KMS-11 (cell line): ENCODE data around the gene SASH1.

ENCODE experiments used
- H2AFZ ChIP-seq: fragments of 200-600 bp; sonication (generic); 2 replicates; pipeline ENCODE4 v1.6.1; 2016; ENCODE audit warnings: antibody characterized with exemption, mixed run types, low read depth
- H3K27ac ChIP-seq: fragments of 200-600 bp; sonication (generic); 2 replicates; pipeline ENCODE4 v1.6.1; 2016; ENCODE audit warnings: mild to moderate bottlenecking, mixed run types
- H3K27me3 ChIP-seq: fragments of 200-600 bp; sonication (generic); 2 replicates; pipeline ENCODE4 v1.6.1; 2017; ENCODE audit warnings: mild to moderate bottlenecking, low read depth, mixed run types, moderate library complexity; ENCODE audit not compliant: insufficient read depth
- H3K36me3 ChIP-seq: fragments of 200-600 bp; sonication (generic); 2 replicates; pipeline ENCODE4 v1.6.1; 2017; ENCODE audit warnings: mild to moderate bottlenecking, mixed run types; ENCODE audit not compliant: insufficient read depth
- H3K4me1 ChIP-seq: fragments of 200-600 bp; sonication (generic); 2 replicates; pipeline ENCODE4 v1.6.1; 2016; ENCODE audit warnings: mild to moderate bottlenecking, low read depth, mixed run types; ENCODE audit not compliant: poor library complexity, severe bottlenecking
- H3K4me2 ChIP-seq: fragments of 200-600 bp; sonication (generic); 2 replicates; pipeline ENCODE4 v1.7.0; 2016; ENCODE audit warnings: mild to moderate bottlenecking, mixed run types
- H3K4me3 ChIP-seq: fragments of 200-600 bp; sonication (generic); IDR thresholded peaks from 2 replicates; pipeline ENCODE4 v1.6.1; 2017; ENCODE audit warnings: low read depth, low read length, mixed read lengths; ENCODE audit not compliant: insufficient read depth
- H3K79me2 ChIP-seq: fragments of 200-600 bp; sonication (generic); 2 replicates; pipeline ENCODE4 v1.6.1; 2016; ENCODE audit warnings: low read depth, mixed run types; ENCODE audit not compliant: insufficient read depth
- H3K9ac ChIP-seq: fragments of 200-600 bp; sonication (generic); 2 replicates; pipeline ENCODE4 v1.6.1; 2016; ENCODE audit warnings: mild to moderate bottlenecking, mixed run types
- H4K20me1 ChIP-seq: fragments of 200-600 bp; sonication (generic); 2 replicates; pipeline ENCODE4 v1.6.1; 2016; ENCODE audit warnings: mild to moderate bottlenecking, mixed run types; ENCODE audit not compliant: insufficient read depth
- TF ChIP-seq, protein P1 (sequence below): fragments of 200-600 bp; sonication (generic); conservative IDR thresholded peaks from 2 replicates; pipeline ENCODE4 v1.6.1; 2017; ENCODE audit warnings: low read depth, mild to moderate bottlenecking, antibody characterized with exemption, low read length, moderate library complexity, mixed read lengths

SASH1 gene

DNA sequence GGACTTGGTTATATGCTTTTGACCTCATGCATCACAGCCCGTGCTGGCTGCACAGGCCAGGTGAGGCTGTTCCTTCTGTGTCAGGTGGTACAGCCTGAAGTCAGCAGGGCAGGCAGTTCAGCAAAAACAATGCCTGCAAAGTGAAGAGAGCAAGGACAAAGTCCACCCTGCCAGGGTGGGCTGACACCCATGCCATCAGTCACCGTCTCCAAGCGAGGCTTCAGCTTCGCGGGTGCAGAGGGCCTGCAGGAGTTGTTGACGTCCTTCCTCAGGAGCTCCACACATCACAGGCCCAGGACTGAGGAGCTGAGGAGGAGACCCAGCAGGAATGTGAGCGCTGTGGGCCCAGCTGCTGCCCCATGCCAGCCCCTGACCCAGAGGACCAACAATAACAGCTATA is 111.3 kb downstream of the SASH1 start:
- H4K20me1 ChIP-seq, result no peaks in the 10 kb centered on the region
- H3K9ac ChIP-seq, result no peak overlapping the region
- no peaks in the 10 kb centered on the region for H3K79me2 ChIP-seq
- H3K27ac ChIP-seq, result no peak overlapping the region
- H2AFZ ChIP-seq, result no peak overlapping the region
- H3K4me1 ChIP-seq, result no peaks in the 10 kb centered on the region
- no peak overlapping the region for H3K4me2 ChIP-seq
- no peaks in the 10 kb centered on the region for H3K36me3 ChIP-seq
- TF ChIP-seq, protein P1, sequence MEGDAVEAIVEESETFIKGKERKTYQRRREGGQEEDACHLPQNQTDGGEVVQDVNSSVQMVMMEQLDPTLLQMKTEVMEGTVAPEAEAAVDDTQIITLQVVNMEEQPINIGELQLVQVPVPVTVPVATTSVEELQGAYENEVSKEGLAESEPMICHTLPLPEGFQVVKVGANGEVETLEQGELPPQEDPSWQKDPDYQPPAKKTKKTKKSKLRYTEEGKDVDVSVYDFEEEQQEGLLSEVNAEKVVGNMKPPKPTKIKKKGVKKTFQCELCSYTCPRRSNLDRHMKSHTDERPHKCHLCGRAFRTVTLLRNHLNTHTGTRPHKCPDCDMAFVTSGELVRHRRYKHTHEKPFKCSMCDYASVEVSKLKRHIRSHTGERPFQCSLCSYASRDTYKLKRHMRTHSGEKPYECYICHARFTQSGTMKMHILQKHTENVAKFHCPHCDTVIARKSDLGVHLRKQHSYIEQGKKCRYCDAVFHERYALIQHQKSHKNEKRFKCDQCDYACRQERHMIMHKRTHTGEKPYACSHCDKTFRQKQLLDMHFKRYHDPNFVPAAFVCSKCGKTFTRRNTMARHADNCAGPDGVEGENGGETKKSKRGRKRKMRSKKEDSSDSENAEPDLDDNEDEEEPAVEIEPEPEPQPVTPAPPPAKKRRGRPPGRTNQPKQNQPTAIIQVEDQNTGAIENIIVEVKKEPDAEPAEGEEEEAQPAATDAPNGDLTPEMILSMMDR, result no peak
- H3K4me3 ChIP-seq, result no peak overlapping the region
- peaks cover 4% of the 10 kb centered on the region; the same call in 1 of the 2 replicates for H3K27me3 ChIP-seq

DNA sequence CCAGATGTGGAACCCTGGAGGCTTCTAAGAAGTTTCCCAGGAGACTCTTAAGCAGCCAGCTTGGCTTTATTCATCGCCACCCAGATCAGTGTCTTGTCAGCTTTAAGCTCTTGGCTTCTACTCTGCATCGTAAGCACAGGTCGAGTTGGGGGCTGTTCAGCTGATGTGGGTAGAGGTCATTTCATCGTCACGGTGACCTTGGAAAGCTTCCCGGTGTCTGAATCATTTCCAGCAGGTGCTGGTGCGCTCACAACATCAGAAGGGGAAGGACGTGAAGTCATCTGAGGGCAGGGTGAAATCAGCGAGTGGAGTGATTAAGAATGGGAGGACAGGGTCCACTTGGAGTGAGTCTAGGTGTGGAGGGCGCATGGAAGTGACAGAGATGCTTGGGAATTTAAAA is 112.6 kb downstream of the SASH1 start:
- no peaks in the 10 kb centered on the region for H3K36me3 ChIP-seq
- no peaks in the 10 kb centered on the region for H4K20me1 ChIP-seq
- no peak overlapping the region for H3K27ac ChIP-seq
- H2AFZ ChIP-seq, result no peak overlapping the region
- H3K4me1 ChIP-seq, result no peaks in the 10 kb centered on the region
- no peak overlapping the region for H3K4me3 ChIP-seq
- H3K27me3 ChIP-seq, result peaks cover 6% of the 10 kb centered on the region; the same call in 1 of the 2 replicates
- no peak overlapping the region for H3K9ac ChIP-seq
- TF ChIP-seq, protein P1, result no peak
- H3K4me2 ChIP-seq, result no peak overlapping the region
- no peaks in the 10 kb centered on the region for H3K79me2 ChIP-seq

DNA sequence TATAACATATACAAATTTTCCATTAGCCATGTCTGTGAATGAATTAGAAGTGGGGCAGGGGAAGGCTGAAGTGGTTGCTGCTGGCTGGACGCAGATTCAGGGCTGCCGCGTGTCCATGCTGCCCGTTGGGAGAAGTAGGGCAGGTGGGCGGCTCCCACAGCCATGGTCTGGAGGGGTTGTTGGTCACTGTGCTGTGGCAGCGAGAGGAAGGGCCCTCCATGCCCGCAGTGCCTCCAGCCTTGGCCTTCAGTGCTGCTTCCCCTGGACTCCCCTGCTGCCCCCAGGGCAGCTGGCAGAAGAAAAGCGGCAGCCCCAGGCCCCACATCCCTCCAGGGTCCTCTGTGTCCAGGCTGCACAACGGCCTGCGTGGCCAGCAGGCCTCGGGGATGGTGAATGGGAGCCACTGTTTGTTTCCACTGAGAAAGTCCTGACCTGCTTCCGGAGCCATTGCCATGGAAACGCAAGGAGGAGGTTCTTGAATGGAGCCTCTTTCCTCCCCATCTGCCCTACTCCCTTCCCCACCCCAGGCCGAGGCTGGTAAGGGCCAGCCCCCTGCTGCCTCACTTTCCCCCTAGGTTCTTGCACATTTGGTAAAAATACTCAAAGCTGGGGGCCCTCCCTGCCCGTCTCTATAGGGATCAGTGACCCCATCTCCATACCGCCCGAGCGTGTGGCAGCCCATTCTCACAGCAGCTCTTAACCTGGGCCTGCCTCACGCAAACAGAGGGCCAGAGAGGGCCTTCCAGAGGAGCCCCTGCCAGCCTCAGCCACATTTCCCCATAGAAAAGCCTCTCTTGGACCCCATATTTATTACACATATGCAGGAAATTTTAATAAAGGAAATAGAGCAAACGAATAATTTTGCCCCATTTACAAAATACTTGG is 113.3 kb downstream of the SASH1 start:
- no peaks in the 10 kb centered on the region for H3K4me1 ChIP-seq
- no peak overlapping the region for H2AFZ ChIP-seq
- no peaks in the 10 kb centered on the region for H3K36me3 ChIP-seq
- H3K4me2 ChIP-seq, result no peak overlapping the region
- no peaks in the 10 kb centered on the region for H3K79me2 ChIP-seq
- H4K20me1 ChIP-seq, result no peaks in the 10 kb centered on the region
- H3K27me3 ChIP-seq, result peaks cover 7% of the 10 kb centered on the region; the same call in 1 of the 2 replicates
- no peak overlapping the region for H3K9ac ChIP-seq
- TF ChIP-seq, protein P1, result no peak
- H3K4me3 ChIP-seq, result no peak overlapping the region
- no peak overlapping the region for H3K27ac ChIP-seq

DNA sequence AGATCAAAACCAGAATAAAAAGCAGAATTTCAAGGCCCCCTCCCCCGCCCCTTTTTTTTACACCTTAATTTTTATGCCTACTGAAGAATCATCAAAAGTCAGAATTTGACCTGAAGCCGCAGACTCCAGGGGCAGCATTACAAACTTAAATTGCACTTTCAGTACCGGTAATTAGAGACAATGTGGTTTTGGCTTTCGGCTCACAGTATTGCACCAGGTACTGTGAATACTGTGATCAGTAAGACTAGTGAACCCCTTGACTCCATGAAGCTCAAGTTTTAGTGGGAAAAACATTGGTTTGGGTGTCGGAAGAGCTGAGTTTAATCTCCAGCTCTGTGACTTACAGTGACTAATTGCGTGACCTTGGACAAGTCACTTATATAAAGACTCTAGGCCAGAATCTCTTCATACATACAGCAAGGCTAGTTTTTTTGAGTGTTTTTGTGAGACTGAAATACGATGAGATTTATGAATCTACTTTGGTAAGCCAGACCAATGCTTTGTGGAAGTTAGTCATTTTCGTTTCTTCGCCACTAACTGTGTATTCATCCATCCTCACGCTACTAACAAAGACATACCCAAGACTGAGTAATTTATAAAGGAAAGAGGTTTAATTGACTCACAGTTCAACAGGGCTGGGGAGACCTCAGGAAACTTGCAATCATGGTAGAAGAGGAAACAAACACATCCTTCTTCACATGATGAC is 114.7 kb downstream of the SASH1 start:
- peaks cover 7% of the 10 kb centered on the region; the same call in 1 of the 2 replicates for H3K27me3 ChIP-seq
- no peaks in the 10 kb centered on the region for H3K4me1 ChIP-seq
- peak overlapping the region; percentile 2; the same call in 1 of the 2 replicates for H3K4me2 ChIP-seq
- H4K20me1 ChIP-seq, result no peaks in the 10 kb centered on the region
- H3K9ac ChIP-seq, result no peak overlapping the region
- no peak overlapping the region for H2AFZ ChIP-seq
- TF ChIP-seq, protein P1, result no peak
- H3K27ac ChIP-seq, result no peak overlapping the region
- no peaks in the 10 kb centered on the region for H3K36me3 ChIP-seq
- H3K79me2 ChIP-seq, result no peaks in the 10 kb centered on the region
- no peak overlapping the region for H3K4me3 ChIP-seq
